Body of pancreas (tissue), 4 donors: ENCODE results near the gene CPD. TPM values are rescaled to one million over a fixed set of nuclear protein-coding genes. Genes with fewer than 3 reads are reported as not detected.
"Not testable (repeated sequence)": the region's sequence is repeated elsewhere in the genome, so short reads cannot be mapped to it uniquely, and the experiment has no call there.

Source experiments
- ATAC-seq: fragments of 150-250 bp; one replicate; pipeline ENCODE4 v1.9.1; 2016
- DNase-seq, 4 donors: peaks; one replicate each; pipeline ENCODE4 v3.0.0-alpha.2; 2019
- H3K27ac ChIP-seq, 4 donors: fragments of 200-600 bp; sonication (generic); 1 replicate in 3 of 4; 2 replicates in 1 of 4; pipeline versions ENCODE4 v1.5.1 to v1.6.1; 2016 to 2019; ENCODE audit warnings: mild to moderate bottlenecking in 1 of 4, mixed read lengths in 1 of 4, moderate library complexity in 1 of 4
- H3K27me3 ChIP-seq, 2 donors: fragments of 200-600 bp; sonication (generic); one replicate each; pipeline ENCODE4 v1.6.0; 2016; ENCODE audit warnings: mild to moderate bottlenecking in 1 of 2
- H3K36me3 ChIP-seq, 2 donors: fragments of 200-600 bp; sonication (generic); replicated peaks in 1 of 2; 2 replicates each; pipeline ENCODE4 v1.5.1; 2016; ENCODE audit warnings: low read depth in 2 of 2; ENCODE audit not compliant: insufficient read depth in 1 of 2
- H3K4me1 ChIP-seq: fragments of 200-600 bp; sonication (generic); one replicate; pipeline ENCODE4 v1.6.0; 2016
- H3K4me3 ChIP-seq, 2 donors: fragments of 200-600 bp; sonication (generic); 1 replicate in 1 of 2; 2 replicates in 1 of 2; pipeline ENCODE4 v1.5.1; 2016 to 2019
- H3K9me3 ChIP-seq, 3 donors: fragments of 200-600 bp; sonication (generic); 1 replicate in 2 of 3; 2 replicates in 1 of 3; pipeline ENCODE4 v1.5.1; 2016
- POLR2A ChIP-seq, 3 donors: fragments of 450-650 bp; IDR thresholded peaks; one replicate each; pipeline ENCODE4 v1.6.1; 2016; ENCODE audit warnings: antibody characterized with exemption in 3 of 3, mild to moderate bottlenecking in 2 of 3
- WGBS, 2 donors: methylation state at CpG; one replicate each; pipeline ENCODE4 v1.1.5; 2017; 5-methylcytosine and 5-hydroxymethylcytosine counted together
- intact Hi-C: fragments of 100-400 bp; cut with DNase I; formaldehyde crosslinking; loops from one replicate; pipeline ENCODE4 v1.15.1; 2023
- total RNA-seq, 2 donors: library from RNA; depleted of rRNA; stranded (reverse); fragments of >200 nt; gene quantifications; one replicate each; pipeline ENCODE4 v1.1.0, GENCODE V29; 2016
- TF ChIP-seq, protein P1 (sequence below), 7 experiments: fragments of 450-650 bp in 4 of 7; fragments of 200-600 bp in 3 of 7; sonication (generic) in 3 of 7; IDR thresholded peaks; one replicate each; pipeline ENCODE4 v1.5.1; 2016 to 2019; ENCODE audit warnings: antibody characterized with exemption in 7 of 7

The CPD gene
- total RNA-seq, 2 donors from 2014 or later, result 30.0 to 68.0 TPM

- no peaks in the 10 kb centered on the region for H3K9me3 ChIP-seq
- DNase-seq, result no peak
- H3K4me1 ChIP-seq, result no peaks in the 10 kb centered on the region
- H3K36me3 ChIP-seq, result peaks cover 7 to 23% of the 10 kb centered on the region in 2 donors
- TF ChIP-seq POLR2A (IDR thresholded peaks at IDR 0.05), result no peak
- TF ChIP-seq, protein P1, sequence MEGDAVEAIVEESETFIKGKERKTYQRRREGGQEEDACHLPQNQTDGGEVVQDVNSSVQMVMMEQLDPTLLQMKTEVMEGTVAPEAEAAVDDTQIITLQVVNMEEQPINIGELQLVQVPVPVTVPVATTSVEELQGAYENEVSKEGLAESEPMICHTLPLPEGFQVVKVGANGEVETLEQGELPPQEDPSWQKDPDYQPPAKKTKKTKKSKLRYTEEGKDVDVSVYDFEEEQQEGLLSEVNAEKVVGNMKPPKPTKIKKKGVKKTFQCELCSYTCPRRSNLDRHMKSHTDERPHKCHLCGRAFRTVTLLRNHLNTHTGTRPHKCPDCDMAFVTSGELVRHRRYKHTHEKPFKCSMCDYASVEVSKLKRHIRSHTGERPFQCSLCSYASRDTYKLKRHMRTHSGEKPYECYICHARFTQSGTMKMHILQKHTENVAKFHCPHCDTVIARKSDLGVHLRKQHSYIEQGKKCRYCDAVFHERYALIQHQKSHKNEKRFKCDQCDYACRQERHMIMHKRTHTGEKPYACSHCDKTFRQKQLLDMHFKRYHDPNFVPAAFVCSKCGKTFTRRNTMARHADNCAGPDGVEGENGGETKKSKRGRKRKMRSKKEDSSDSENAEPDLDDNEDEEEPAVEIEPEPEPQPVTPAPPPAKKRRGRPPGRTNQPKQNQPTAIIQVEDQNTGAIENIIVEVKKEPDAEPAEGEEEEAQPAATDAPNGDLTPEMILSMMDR (IDR thresholded peaks at IDR 0.05), result no peak
- no peak overlapping the region for H3K4me3 ChIP-seq
- ATAC-seq, result no peak
- H3K27me3 ChIP-seq, result no peaks in the 10 kb centered on the region
- 92 to 97% methylated on average over 6 of the region's 6 CpGs for WGBS, 2 donors
- intact Hi-C loops, result no loop called here
- no peak overlapping the region for H3K27ac ChIP-seq
Observed at GRCh38 chr17:30458371-30458770, 79.6 kb downstream of the CPD start.

GRCh38 chr17:30458797-30459413 lies 80.2 kb downstream of the CPD start:
- H3K36me3 ChIP-seq, result peaks cover 7 to 23% of the 10 kb centered on the region in 2 donors
- WGBS, 2 donors, result 88 to 97% methylated on average over 5 of the region's 5 CpGs

DNA sequence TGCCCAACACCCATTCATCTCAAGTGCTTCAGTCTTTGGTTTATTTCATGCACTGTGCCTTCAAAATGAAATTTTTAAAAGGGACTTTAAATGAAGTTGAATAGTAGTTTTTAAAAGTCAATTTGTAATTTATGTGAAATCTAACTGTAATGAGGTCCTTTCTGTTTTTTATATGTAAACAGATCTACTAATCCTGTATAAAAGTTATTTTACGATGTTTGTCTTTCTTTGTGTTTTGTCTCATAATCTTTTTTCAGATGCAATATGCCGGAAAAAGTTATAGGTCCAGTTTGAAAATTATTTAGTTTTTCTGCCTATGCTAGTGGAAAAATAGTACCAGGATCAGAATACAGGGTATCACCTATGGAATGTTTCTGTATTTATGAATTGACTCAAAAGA lies 89.7 kb downstream of the CPD start:
- no peak overlapping the region for H3K27ac ChIP-seq
- H3K27me3 ChIP-seq, result no peaks in the 10 kb centered on the region

More at GRCh38 chr17:30458797-30459413, 80.2 kb downstream of the CPD start:
- H3K4me3 ChIP-seq, DNase-seq, H3K27ac ChIP-seq, intact Hi-C loops, H3K9me3 ChIP-seq, H3K27me3 ChIP-seq, H3K4me1 ChIP-seq, ATAC-seq: not testable (repeated sequence)

DNA sequence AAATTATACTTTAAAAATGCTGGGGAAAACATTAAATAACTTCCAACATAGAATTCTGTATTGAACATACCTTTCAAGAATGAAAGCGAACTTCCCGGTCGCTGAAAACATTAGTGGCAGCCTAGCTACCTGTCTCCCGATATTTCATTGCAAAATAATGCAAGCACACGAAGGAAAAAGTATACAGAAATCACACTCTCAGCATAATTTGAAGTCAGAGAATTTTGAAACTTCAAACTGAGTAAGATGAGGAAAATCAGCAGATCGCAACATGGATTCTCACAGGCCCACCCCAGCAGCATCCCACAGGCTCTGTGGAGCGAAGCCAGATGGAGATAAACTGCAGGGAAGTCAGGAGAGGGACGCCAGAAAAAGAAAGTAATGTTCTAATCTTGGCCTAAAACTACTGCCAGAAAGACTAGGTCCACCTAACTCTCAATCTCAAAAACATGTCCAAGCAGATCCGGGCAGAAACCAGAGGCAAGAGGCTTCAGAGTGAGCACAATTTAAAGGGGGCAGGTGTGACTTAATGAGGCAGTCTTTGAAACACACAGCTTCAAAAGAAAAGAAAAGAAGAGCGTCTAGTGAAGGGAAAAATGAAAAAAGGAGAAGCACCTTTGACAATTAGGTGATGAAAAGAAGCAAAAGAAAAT lies 93.6 kb downstream of the CPD start:
- Histone ChIP-seq H3K36me3 (no peaks in the 10 kb centered on the region), H3K27ac (no peak overlapping the region), H3K4me1 (no peaks in the 10 kb centered on the region), H3K4me3 (no peak overlapping the region), H3K9me3 (no peaks in the 10 kb centered on the region), H3K27me3 (no peaks in the 10 kb centered on the region)
- no peak for TF ChIP-seq POLR2A (IDR thresholded peaks at IDR 0.05)
- TF ChIP-seq, protein P1 (IDR thresholded peaks at IDR 0.05), result no peak
- intact Hi-C loops, result no loop called here
- ATAC-seq, result no peak
- no peak for DNase-seq
- WGBS, 2 donors, result 54 to 56% methylated on average over 10 of the region's 10 CpGs

More for the DNA sequence above, 89.7 kb downstream of the CPD start:
- H3K9me3 ChIP-seq, result no peaks in the 10 kb centered on the region
- no peak for TF ChIP-seq POLR2A (IDR thresholded peaks at IDR 0.05)
- TF ChIP-seq, protein P1 (IDR thresholded peaks at IDR 0.05), result no peak
- 94 to 96% methylated on average over 2 of the region's 2 CpGs for WGBS, 2 donors
- no peaks in the 10 kb centered on the region for H3K4me1 ChIP-seq
- peaks cover 0 to 5% of the 10 kb centered on the region in 2 donors for H3K36me3 ChIP-seq
- intact Hi-C loops, result no loop called here
- H3K4me3 ChIP-seq, result no peak overlapping the region
- DNase-seq (no peak), ATAC-seq (no peak)

DNA sequence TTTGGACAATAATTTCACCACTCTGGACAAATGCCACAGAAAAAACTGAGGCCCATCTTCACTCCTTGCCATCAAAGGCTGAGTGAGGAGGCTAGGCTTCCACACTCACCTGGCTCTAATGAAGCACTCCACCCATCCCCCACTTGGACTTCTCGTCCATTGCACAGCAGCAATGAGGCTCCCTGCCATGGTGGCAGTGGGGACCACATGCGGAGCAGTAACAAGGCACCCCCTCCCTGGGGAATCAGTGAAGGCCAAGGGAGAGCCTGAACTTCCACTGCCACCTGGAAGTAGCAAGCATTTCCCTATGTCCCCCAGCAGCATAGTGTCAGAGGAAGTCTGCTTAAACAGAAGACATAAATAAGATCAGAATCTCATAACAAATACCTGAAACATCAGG lies 96.5 kb downstream of the CPD start:
- H3K9me3 ChIP-seq, result no peaks in the 10 kb centered on the region
- H3K36me3 ChIP-seq, result no peaks in the 10 kb centered on the region
- TF ChIP-seq, protein P1 (IDR thresholded peaks at IDR 0.05), result no peak
- TF ChIP-seq POLR2A (IDR thresholded peaks at IDR 0.05), result no peak
- H3K27me3 ChIP-seq, result no peaks in the 10 kb centered on the region
- H3K27ac ChIP-seq, result no peak overlapping the region
- intact Hi-C loops, result no loop called here
- no peak for DNase-seq
- peaks cover 12% of the 10 kb centered on the region for H3K4me1 ChIP-seq
- ATAC-seq, result no peak
- H3K4me3 ChIP-seq, result no peak overlapping the region
- 86 to 100% methylated on average over 1 to 2 of the region's 2 CpGs for WGBS, 2 donors
